GM12878 (cell line): ENCODE results near the gene TBCD.

ENCODE experiments used
- BHLHE40 ChIP-seq, 2 experiments: fragments of 450-650 bp in 1 of 2; IDR thresholded peaks; 2 replicates each; pipeline ENCODE4 v1.6.1; 2011 to 2017; ENCODE audit warnings: low read depth in 2 of 2, borderline replicate concordance in 1 of 2, improper control_type of control experiment in 1 of 2, low read length in 1 of 2, mild to moderate bottlenecking in 1 of 2
- CBX3 ChIP-seq: fragments of 200-600 bp; sonication (generic); IDR thresholded peaks from 2 replicates; pipeline ENCODE4 v1.6.1; 2016; ENCODE audit warnings: low read depth, borderline replicate concordance
- EP300 ChIP-seq, 2 experiments: fragments of 150-350 bp in 1 of 2; IDR thresholded peaks; 2 replicates each; pipeline ENCODE4 v1.6.1; 2011 to 2012; ENCODE audit warnings: low read depth in 2 of 2, low read length in 2 of 2, borderline replicate concordance in 1 of 2, improper control_type of control experiment in 1 of 2, inconsistent platforms in 1 of 2; ENCODE audit not compliant: control insufficient read depth in 1 of 2
- ESRRA ChIP-seq: IDR thresholded peaks from 2 replicates; pipeline ENCODE4 v1.6.1; 2012; ENCODE audit warnings: mild to moderate bottlenecking, low read length, improper control_type of control experiment
- FOXK2 ChIP-seq: fragments of 450-650 bp; IDR thresholded peaks from 2 replicates; pipeline ENCODE4 v1.6.1; 2017; ENCODE audit warnings: mild to moderate bottlenecking, moderate library complexity
- MXI1 ChIP-seq: fragments of 150-350 bp; IDR thresholded peaks from 2 replicates; pipeline ENCODE4 v1.6.1; 2011; ENCODE audit warnings: low read depth, mild to moderate bottlenecking, inconsistent platforms, low read length, improper control_type of control experiment
- NFYA ChIP-seq: IDR thresholded peaks from 2 replicates; pipeline ENCODE4 v1.6.1; 2011; ENCODE audit warnings: low read depth, mild to moderate bottlenecking, low read length, improper control_type of control experiment, borderline replicate concordance
- TAF1 ChIP-seq: IDR thresholded peaks from 2 replicates; pipeline ENCODE4 v1.6.1; 2011; ENCODE audit warnings: mild to moderate bottlenecking, low read depth, low read length, borderline replicate concordance
- YY1 ChIP-seq: IDR thresholded peaks from 2 replicates; pipeline ENCODE4 v1.6.1; 2011; ENCODE audit warnings: low read depth, mild to moderate bottlenecking, low read length
- TF ChIP-seq, protein P1 (sequence below), 3 experiments: IDR thresholded peaks in 2 of 3; conservative IDR thresholded peaks in 1 of 3; 2 replicates each; pipeline ENCODE4 v1.5.1; 2011; ENCODE audit warnings: low read depth in 3 of 3, low read length in 3 of 3, mild to moderate bottlenecking in 3 of 3, control low read depth in 2 of 3, moderate library complexity in 2 of 3, inconsistent platforms in 1 of 3, mixed read lengths in 1 of 3; ENCODE audit not compliant: control insufficient read depth in 2 of 3, insufficient read depth in 1 of 3; ENCODE audit errors: extremely low read depth in 1 of 3
- TF ChIP-seq, protein P2 (sequence below): fragments of 450-650 bp; IDR thresholded peaks from 2 replicates; pipeline ENCODE4 v1.6.1; 2017; ENCODE audit warnings: antibody characterized with exemption, mild to moderate bottlenecking, moderate library complexity

DNA sequence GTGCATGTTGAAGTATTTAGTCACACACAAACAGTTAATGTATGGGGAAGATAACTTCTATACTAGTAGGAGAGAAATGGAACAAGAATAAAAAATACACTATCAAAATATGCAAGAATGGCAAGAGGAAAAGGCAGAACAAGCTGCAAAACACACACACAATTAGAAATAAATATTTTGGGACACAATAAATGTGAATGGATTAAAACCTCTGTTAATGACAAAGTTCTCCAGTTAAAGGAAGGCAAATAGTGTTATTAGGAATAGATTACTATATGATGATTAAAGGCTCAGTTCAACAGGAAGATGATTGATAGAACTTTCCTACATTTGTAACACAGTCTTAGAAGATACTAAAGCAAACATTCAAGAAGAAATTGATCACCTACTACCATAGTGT, 194.2 kb downstream of the TBCD start:
- no peak for TF ChIP-seq CBX3
- TF ChIP-seq, protein P1, sequence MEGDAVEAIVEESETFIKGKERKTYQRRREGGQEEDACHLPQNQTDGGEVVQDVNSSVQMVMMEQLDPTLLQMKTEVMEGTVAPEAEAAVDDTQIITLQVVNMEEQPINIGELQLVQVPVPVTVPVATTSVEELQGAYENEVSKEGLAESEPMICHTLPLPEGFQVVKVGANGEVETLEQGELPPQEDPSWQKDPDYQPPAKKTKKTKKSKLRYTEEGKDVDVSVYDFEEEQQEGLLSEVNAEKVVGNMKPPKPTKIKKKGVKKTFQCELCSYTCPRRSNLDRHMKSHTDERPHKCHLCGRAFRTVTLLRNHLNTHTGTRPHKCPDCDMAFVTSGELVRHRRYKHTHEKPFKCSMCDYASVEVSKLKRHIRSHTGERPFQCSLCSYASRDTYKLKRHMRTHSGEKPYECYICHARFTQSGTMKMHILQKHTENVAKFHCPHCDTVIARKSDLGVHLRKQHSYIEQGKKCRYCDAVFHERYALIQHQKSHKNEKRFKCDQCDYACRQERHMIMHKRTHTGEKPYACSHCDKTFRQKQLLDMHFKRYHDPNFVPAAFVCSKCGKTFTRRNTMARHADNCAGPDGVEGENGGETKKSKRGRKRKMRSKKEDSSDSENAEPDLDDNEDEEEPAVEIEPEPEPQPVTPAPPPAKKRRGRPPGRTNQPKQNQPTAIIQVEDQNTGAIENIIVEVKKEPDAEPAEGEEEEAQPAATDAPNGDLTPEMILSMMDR (IDR thresholded peaks at IDR 0.05 in 2 of 3, conservative IDR thresholded peaks at IDR 0.05 in 1 of 3; ENCODE audit: control insufficient read depth in 2 of 3, extremely low read depth in 1 of 3, insufficient read depth in 1 of 3, low read depth in 3 of 3, low read length in 3 of 3): no peak
- TF ChIP-seq TAF1: no peak
- TF ChIP-seq, protein P2, sequence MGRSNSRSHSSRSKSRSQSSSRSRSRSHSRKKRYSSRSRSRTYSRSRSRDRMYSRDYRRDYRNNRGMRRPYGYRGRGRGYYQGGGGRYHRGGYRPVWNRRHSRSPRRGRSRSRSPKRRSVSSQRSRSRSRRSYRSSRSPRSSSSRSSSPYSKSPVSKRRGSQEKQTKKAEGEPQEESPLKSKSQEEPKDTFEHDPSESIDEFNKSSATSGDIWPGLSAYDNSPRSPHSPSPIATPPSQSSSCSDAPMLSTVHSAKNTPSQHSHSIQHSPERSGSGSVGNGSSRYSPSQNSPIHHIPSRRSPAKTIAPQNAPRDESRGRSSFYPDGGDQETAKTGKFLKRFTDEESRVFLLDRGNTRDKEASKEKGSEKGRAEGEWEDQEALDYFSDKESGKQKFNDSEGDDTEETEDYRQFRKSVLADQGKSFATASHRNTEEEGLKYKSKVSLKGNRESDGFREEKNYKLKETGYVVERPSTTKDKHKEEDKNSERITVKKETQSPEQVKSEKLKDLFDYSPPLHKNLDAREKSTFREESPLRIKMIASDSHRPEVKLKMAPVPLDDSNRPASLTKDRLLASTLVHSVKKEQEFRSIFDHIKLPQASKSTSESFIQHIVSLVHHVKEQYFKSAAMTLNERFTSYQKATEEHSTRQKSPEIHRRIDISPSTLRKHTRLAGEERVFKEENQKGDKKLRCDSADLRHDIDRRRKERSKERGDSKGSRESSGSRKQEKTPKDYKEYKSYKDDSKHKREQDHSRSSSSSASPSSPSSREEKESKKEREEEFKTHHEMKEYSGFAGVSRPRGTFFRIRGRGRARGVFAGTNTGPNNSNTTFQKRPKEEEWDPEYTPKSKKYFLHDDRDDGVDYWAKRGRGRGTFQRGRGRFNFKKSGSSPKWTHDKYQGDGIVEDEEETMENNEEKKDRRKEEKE: no peak
- no peak for TF ChIP-seq YY1
- TF ChIP-seq ESRRA: no peak
- TF ChIP-seq BHLHE40 (IDR thresholded peaks at IDR 0.05; ENCODE audit: borderline replicate concordance in 1 of 2, low read depth in 2 of 2, low read length in 1 of 2): no peak
- TF ChIP-seq NFYA: no peak
- TF ChIP-seq EP300 (IDR thresholded peaks at IDR 0.05; ENCODE audit: borderline replicate concordance in 1 of 2, control insufficient read depth in 1 of 2, low read depth in 2 of 2, low read length in 2 of 2): no peak
- TF ChIP-seq MXI1: no peak
- no peak for TF ChIP-seq FOXK2
